ENCODE data around the gene LRP1B.

The LRP1B gene

DNA sequence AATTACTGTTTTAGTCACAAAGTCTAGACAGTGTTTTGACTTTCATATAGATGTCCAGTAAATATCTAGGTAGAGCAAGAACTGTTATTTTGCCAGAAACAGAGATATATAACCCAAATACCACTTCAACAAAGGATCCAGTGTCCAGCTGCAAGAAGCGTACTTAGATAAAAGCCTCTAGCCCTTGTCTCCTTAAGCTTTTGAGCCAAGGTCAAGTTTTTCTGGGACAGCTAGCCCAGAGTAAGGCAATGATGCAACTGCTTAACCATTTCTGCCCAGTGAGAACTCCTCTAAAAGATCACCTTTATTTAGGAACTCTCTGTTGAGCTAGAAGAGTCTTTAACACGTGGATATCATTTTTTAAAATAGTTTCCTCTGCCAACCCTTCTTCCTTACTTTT, 1925.7 kb downstream of the LRP1B start:
- DNase-seq = no peak
- no peaks in the 10 kb centered on the region for H3K36me3 Mint-ChIP-seq
- ATAC-seq (replicated peaks) = no peak
- H3K4me1 Mint-ChIP-seq = no peaks in the 10 kb centered on the region
- H3K27ac Mint-ChIP-seq = no peak overlapping the region
- H3K27me3 Mint-ChIP-seq = no peaks in the 10 kb centered on the region
- peaks cover 0 to 2% of the 10 kb centered on the region in 2 donors for H3K9me3 Mint-ChIP-seq
- H3K4me3 Mint-ChIP-seq = no peak overlapping the region

DNA sequence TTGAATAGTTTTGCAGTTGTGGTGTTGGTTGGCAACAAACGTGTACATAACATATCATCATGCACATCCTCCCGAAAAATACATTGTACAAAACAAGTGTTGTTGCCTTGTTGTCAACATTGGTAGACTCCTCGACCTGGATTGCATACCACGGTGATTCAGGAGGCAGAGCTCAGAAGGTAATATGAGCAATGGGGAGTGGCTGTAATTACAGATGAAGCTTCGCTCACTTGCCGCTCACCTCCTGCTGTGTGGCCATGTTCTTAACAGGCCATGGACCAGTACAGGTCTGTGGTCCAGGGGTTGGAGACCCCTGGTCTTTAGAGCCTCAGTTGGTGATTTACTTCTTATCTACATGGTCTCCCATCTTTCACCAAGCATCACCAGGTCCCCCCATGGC, 1927.5 kb downstream of the LRP1B start:
- Mint-ChIP-seq H3K4me3 (no peak overlapping the region), H3K9me3 (peaks cover 0 to 2% of the 10 kb centered on the region in 2 donors), H3K4me1 (no peaks in the 10 kb centered on the region), H3K27me3 (no peaks in the 10 kb centered on the region), H3K36me3 (no peaks in the 10 kb centered on the region), H3K27ac (no peak overlapping the region)
- no peak for ATAC-seq (replicated peaks)
- DNase-seq = no peak

DNA sequence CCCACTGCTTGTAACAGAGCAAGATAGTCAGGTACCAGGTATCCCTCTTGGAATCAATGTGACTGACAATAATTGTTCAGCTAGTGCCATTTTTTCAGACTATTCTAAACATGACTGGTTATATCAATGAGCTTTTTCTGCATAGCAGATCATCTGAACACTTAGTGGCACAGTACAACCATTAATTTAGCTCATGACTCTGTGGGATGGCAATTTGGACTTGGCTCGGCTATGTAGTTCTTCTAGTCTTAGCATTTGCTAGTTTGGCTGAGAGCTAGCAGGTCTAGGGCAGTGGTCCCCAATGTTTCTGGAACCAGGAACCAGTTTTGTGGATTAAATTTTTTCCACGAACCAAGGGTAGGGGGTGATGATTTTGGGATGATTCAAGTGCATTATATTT, 1929.2 kb downstream of the LRP1B start:
- H3K27ac Mint-ChIP-seq = no peak overlapping the region

DNA sequence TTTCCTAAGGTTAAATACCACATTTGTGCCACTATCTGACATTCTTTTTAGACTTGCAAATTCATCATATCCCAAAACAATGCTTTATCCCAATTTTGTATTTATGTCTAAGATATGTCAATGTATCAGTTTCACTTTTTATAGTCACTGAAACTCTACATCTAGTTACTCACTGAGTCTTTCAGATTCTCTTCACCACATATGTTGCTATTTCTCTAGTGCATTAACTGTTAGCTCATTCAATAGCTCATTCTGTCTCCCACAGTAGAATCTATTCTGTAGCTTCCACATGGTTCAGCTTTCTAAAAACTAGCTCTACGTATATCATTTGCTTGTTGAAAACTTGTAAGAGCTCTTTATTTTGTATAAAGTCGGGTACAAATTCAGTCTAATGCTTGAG, 1930.1 kb downstream of the LRP1B start:
- Mint-ChIP-seq H3K4me3 (no peak overlapping the region), H3K27me3 (no peaks in the 10 kb centered on the region), H3K27ac (no peak overlapping the region), H3K4me1 (no peaks in the 10 kb centered on the region), H3K36me3 (no peaks in the 10 kb centered on the region), H3K9me3 (peaks cover 0 to 3% of the 10 kb centered on the region in 2 donors)
- no peak for DNase-seq
- no peak for ATAC-seq (replicated peaks)

More for the DNA sequence above, 1929.2 kb downstream of the LRP1B start:
- Mint-ChIP-seq H3K36me3 (no peaks in the 10 kb centered on the region), H3K4me3 (no peak overlapping the region), H3K27me3 (no peaks in the 10 kb centered on the region), H3K4me1 (no peaks in the 10 kb centered on the region), H3K9me3 (peaks cover 0 to 3% of the 10 kb centered on the region in 2 donors)
- ATAC-seq (replicated peaks) (no peak), DNase-seq (no peak)

DNA sequence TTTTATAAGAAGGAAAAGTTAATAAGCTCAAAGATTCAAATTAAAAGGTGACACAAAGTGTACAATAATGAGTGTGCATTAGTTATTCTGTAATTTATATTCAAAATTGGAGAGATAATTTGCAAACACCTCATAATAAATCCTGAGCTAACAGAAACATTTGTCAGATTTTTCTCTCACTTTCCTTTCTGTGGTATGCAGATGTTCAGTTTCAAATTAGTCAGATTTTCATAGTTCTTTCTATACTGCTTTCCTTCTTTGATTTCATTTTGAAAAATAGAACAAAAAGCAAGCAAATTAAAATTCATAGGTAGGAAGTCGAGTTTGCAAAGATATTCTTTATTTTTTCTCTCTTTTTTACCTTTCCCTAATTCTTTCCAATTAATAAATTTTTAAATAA, 1930.5 kb downstream of the LRP1B start:
- ATAC-seq (replicated peaks) = no peak
- Mint-ChIP-seq H3K36me3 (no peaks in the 10 kb centered on the region), H3K4me1 (no peaks in the 10 kb centered on the region), H3K27ac (no peak overlapping the region), H3K4me3 (no peak overlapping the region), H3K9me3 (peaks cover 0 to 3% of the 10 kb centered on the region in 2 donors), H3K27me3 (no peaks in the 10 kb centered on the region)
- DNase-seq = no peak

DNA sequence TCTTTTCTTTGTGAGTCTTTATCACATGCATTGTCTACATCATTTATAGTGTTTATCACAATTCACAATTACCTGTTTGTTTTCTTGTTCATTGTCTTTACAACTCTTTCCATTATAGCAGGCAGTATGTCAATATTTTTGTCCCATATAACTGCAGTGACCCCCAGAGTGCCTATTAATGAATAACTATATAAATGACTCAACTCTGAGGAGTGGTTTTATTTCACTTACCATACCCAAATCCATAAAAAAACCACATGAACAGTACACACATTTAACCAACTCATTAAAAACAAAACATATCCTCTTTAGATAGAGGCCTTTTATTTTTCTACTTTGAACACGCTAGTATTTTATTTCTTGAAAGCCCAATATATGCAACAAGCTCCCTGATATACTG, 1931.5 kb downstream of the LRP1B start:
- H3K27me3 Mint-ChIP-seq = no peaks in the 10 kb centered on the region
- DNase-seq (no peak), ATAC-seq (replicated peaks) (no peak)
- no peak overlapping the region for H3K4me3 Mint-ChIP-seq
- H3K27ac Mint-ChIP-seq = no peak overlapping the region
- no peaks in the 10 kb centered on the region for H3K4me1 Mint-ChIP-seq
- peaks cover 0 to 3% of the 10 kb centered on the region in 2 donors for H3K9me3 Mint-ChIP-seq
- H3K36me3 Mint-ChIP-seq = no peaks in the 10 kb centered on the region

DNA sequence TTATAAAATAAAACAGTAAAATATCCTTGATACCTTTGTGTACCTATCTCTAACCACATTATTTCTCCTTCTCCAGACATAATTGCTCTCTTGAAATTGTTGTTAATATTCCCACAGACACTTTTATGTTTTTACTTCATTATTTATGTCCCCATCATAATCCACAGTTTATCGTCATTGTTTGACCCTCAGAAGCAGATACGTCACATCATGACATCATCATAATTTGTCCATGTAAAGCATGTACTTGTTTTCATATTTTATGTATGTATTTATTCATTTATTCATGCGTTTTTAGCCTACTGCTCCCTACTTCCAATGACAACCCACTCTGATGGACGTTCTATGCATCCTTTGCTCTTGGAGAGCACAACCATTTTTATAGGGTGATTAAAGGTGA, 1943.7 kb downstream of the LRP1B start:
- Mint-ChIP-seq H3K4me1 (no peaks in the 10 kb centered on the region), H3K4me3 (no peak overlapping the region), H3K27ac (no peak overlapping the region), H3K36me3 (no peaks in the 10 kb centered on the region), H3K9me3 (no peaks in the 10 kb centered on the region), H3K27me3 (no peaks in the 10 kb centered on the region)
- DNase-seq (no peak), ATAC-seq (replicated peaks) (no peak)

DNA sequence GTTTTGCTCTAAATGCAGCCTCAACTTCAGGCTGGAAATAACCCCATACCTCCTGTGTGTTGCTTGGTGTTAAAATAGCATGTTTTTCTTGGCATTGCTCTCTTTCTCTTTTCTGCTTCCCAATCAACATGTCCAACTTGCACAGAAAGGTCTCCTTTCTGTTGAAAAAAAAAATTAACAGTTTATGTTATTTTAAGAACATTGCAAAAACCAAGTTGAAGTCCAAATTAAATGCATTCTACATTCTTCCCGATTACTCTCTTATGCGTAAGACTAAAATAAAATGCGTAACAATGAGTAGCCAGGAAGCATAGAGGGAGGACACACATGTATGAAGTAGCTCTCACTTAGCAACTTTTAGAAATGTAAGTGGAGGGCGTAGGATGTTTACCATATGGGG, 1944.5 kb downstream of the LRP1B start:
- DNase-seq = no peak
- no peaks in the 10 kb centered on the region for H3K4me1 Mint-ChIP-seq

DNA sequence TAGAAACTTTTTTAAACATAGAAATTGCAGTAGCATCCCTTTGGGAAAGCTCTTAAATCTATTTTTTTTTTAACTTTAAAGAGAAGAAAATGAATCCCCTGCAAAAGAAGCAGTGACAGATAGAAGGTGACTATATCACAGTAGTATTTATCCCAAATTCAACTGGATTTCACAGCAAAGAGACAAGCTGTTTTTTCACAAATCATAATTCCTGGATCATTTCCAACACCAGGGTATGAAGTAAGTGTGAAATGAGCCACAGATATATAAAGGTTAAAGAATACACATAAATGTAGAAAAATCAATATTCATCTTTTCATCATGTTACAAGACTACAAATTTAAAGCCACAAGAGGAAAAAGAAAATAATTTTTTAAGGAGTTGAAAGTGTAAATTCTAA, 1945.7 kb downstream of the LRP1B start:
- Mint-ChIP-seq H3K27ac (no peak overlapping the region), H3K4me1 (no peaks in the 10 kb centered on the region), H3K27me3 (no peaks in the 10 kb centered on the region), H3K9me3 (no peaks in the 10 kb centered on the region), H3K4me3 (no peak overlapping the region), H3K36me3 (no peaks in the 10 kb centered on the region)
- DNase-seq (no peak), ATAC-seq (replicated peaks) (no peak)

More for the DNA sequence above, 1944.5 kb downstream of the LRP1B start:
- no peak for ATAC-seq (replicated peaks)
- no peaks in the 10 kb centered on the region for H3K9me3 Mint-ChIP-seq
- H3K36me3 Mint-ChIP-seq = no peaks in the 10 kb centered on the region
- no peaks in the 10 kb centered on the region for H3K27me3 Mint-ChIP-seq
- H3K4me3 Mint-ChIP-seq = no peak overlapping the region
- H3K27ac Mint-ChIP-seq = no peak overlapping the region

DNA sequence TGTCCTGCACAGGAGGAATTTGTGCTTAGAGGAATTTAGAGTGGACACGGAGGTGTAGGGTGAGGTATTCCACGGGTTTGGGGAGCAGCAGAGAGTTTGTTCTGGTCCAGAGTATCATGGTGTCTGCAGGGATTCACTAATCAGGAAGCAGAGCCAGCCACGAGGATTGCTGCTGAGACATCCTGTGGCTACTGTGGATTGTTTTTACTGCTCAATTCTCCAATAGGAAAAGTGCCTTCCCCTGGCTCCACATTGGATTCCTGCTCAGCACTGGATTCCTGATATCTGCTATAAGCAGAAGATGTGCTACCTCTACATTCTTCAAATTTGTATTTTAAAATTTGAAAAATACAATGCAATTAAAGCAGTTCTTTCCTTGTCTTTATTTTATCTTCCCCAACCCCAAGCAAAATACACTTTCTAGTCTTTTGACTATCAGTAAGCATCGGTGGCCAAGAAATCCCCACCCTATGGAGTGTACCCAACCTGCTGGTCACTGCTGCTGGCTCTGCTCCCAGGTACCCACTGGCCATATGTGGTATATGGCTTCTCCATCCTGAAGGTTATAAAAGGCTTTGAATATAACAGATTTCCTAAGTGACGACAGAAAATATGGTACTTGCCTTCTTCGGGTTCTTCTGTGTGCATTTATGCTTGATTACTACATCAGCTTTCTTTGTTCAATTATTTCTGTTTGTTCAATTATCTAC, 1947.6 kb downstream of the LRP1B start:
- H3K4me1 Mint-ChIP-seq = no peaks in the 10 kb centered on the region
- no peak overlapping the region for H3K27ac Mint-ChIP-seq
- no peaks in the 10 kb centered on the region for H3K36me3 Mint-ChIP-seq
- no peaks in the 10 kb centered on the region for H3K9me3 Mint-ChIP-seq
- no peak overlapping the region for H3K4me3 Mint-ChIP-seq
- DNase-seq (no peak), ATAC-seq (replicated peaks) (no peak)
- H3K27me3 Mint-ChIP-seq = no peaks in the 10 kb centered on the region
